Hematopoietic multipotent progenitor cell treated with erythropoietin and hydrocortisone succinate and interleukin-3 and kit ligand, for 15 days (in vitro differentiated cells): Measurements from ENCODE around the gene ZBTB46.
"Not testable (repeated sequence)": the region's sequence is repeated elsewhere in the genome, so short reads cannot be mapped to it uniquely, and the experiment has no call there.

ENCODE experiments used
- DNase-seq: peaks from one replicate; pipeline ENCODE4 v3.0.0-alpha.2; 2015; ENCODE audit warnings: low spot score

ZBTB46 gene

GRCh38 chr20:63787302-63787701 lies 43.8 kb downstream of the ZBTB46 start:
- DNase-seq: no peak

- DNase-seq: no peak
Observed at GRCh38 chr20:63785691-63786131, 45.4 kb downstream of the ZBTB46 start.

GRCh38 chr20:63783970-63784369 lies 47.1 kb downstream of the ZBTB46 start:
- DNase-seq: no peak

- DNase-seq: no peak
Observed at GRCh38 chr20:63782521-63782971, 48.5 kb downstream of the ZBTB46 start.

GRCh38 chr20:63782051-63782471 lies 49.0 kb downstream of the ZBTB46 start:
- no peak for DNase-seq

- no peak for DNase-seq
Observed at GRCh38 chr20:63781181-63781580, 49.9 kb downstream of the ZBTB46 start.

GRCh38 chr20:63778857-63779256 lies 52.2 kb downstream of the ZBTB46 start:
- no peak for DNase-seq

GRCh38 chr20:63778034-63778752 lies 52.9 kb downstream of the ZBTB46 start:
- DNase-seq: no peak

- no peak for DNase-seq
Observed at GRCh38 chr20:63777614-63778013, 53.5 kb downstream of the ZBTB46 start.

- not testable (repeated sequence) for DNase-seq
Observed at GRCh38 chr20:63776875-63777274, 54.2 kb downstream of the ZBTB46 start.

GRCh38 chr20:63775096-63775978 lies 55.7 kb downstream of the ZBTB46 start:
- no peak for DNase-seq

GRCh38 chr20:63774306-63774705 lies 56.8 kb downstream of the ZBTB46 start:
- DNase-seq: no peak

- DNase-seq: no peak
Observed at GRCh38 chr20:63773571-63774241, 57.4 kb downstream of the ZBTB46 start.

- DNase-seq: no peak
Observed at GRCh38 chr20:63772781-63773518, 58.1 kb downstream of the ZBTB46 start.

GRCh38 chr20:63771046-63771707 lies 59.9 kb downstream of the ZBTB46 start:
- DNase-seq: no peak

- no peak for DNase-seq
Observed at GRCh38 chr20:63769891-63770474, 61.1 kb downstream of the ZBTB46 start.

GRCh38 chr20:63768591-63769515 lies 62.2 kb downstream of the ZBTB46 start:
- DNase-seq: no peak

GRCh38 chr20:63767886-63768285 lies 63.2 kb downstream of the ZBTB46 start:
- DNase-seq: no peak

- no peak for DNase-seq
Observed at GRCh38 chr20:63767456-63767855, 63.6 kb downstream of the ZBTB46 start.
